B cell (primary cell): ENCODE measurements around the gene ASB18. TPM values are rescaled to one million over a fixed set of nuclear protein-coding genes. Genes with fewer than 3 reads are reported as not detected.

ENCODE experiments used
- ATAC-seq: fragments of 200-7000 bp; cut with Tn5 transposase; one replicate; pipeline ENCODE4 v1.10.0; 2021; ENCODE audit warnings: low read depth, mild to moderate bottlenecking, moderate number of reproducible peaks, moderate library complexity
- CTCF ChIA-PET: fragments of 350-600 bp; sonication (Branson Sonifier 250); formaldehyde crosslinking; loops from one replicate; lab custom pipeline; 2021; ENCODE audit warnings: antibody characterized with exemption, inconsistent platforms; lab: Charles Lee
- POLR2A ChIA-PET: fragments of 350-600 bp; sonication (Branson Sonifier 250); formaldehyde crosslinking; loops from one replicate; lab custom pipeline; 2021; ENCODE audit warnings: antibody characterized with exemption; lab: Charles Lee
- DNase-seq: peaks from one replicate; pipeline ENCODE4 v3.0.0; 2013
- H2AFZ ChIP-seq: 2 replicates; pipeline ENCODE4 v1.6.1; 2012; ENCODE audit warnings: mild to moderate bottlenecking, low read depth, low read length; ENCODE audit not compliant: insufficient read depth, poor library complexity, severe bottlenecking
- H3K27ac ChIP-seq, 2 donors: 1 replicate in 1 of 2; 2 replicates in 1 of 2; pipeline ENCODE4 v1.5.1; 2012 to 2013; ENCODE audit warnings: low read length in 2 of 2, mild to moderate bottlenecking in 2 of 2, moderate library complexity in 1 of 2
- H3K27me3 ChIP-seq, 4 experiments: fragments of 200-600 bp in 1 of 4; sonication (generic) in 1 of 4; replicated peaks in 1 of 4; 1 replicate in 2 of 4; 2 replicates in 2 of 4; pipeline versions ENCODE4 v1.6.1 to v1.7.0; 2013 to 2016; ENCODE audit warnings: low read length in 3 of 4, mild to moderate bottlenecking in 2 of 4, mixed read lengths in 1 of 4, moderate library complexity in 1 of 4; ENCODE audit not compliant: insufficient read depth in 4 of 4, control insufficient read depth in 3 of 4; ENCODE audit errors: control extremely low read depth in 1 of 4
- H3K36me3 ChIP-seq, 2 experiments: replicated peaks in 1 of 2; 1 replicate in 1 of 2; 2 replicates in 1 of 2; pipeline versions ENCODE4 v1.6.1 to v1.7.1; 2013; ENCODE audit warnings: low read length in 1 of 2; ENCODE audit not compliant: insufficient read depth in 2 of 2, control insufficient read depth in 1 of 2; ENCODE audit errors: control extremely low read depth in 1 of 2, extremely low read depth in 1 of 2
- H3K4me1 ChIP-seq, 2 donors: fragments of 200-600 bp in 1 of 2; sonication (generic) in 1 of 2; 1 replicate in 1 of 2; 2 replicates in 1 of 2; pipeline versions ENCODE4 v1.5.1 to v1.6.1; 2013 to 2017; ENCODE audit warnings: low read length in 2 of 2; ENCODE audit not compliant: control insufficient read depth in 2 of 2, insufficient read depth in 2 of 2
- H3K4me2 ChIP-seq: replicated peaks from 2 replicates; pipeline ENCODE3; 2012; ENCODE audit warnings: mild to moderate bottlenecking, low read depth, low read length; ENCODE audit not compliant: poor library complexity, severe bottlenecking
- H3K4me3 ChIP-seq, 5 experiments: fragments of 200-600 bp in 1 of 5; sonication (generic) in 1 of 5; 1 replicate in 3 of 5; 2 replicates in 2 of 5; pipeline versions ENCODE4 v1.5.1 to v1.7.0; 2011 to 2016; ENCODE audit warnings: low read length in 4 of 5, mild to moderate bottlenecking in 4 of 5, low read depth in 2 of 5, control low read depth in 1 of 5, moderate library complexity in 1 of 5; ENCODE audit not compliant: insufficient read depth in 1 of 5; ENCODE audit errors: control extremely low read depth in 1 of 5, extremely low read depth in 1 of 5
- H3K79me2 ChIP-seq: fragments of 200-600 bp; sonication (generic); one replicate; pipeline ENCODE4 v1.6.0; 2016; ENCODE audit warnings: low read length; ENCODE audit not compliant: control insufficient read depth, insufficient read depth
- H3K9ac ChIP-seq: fragments of 200-600 bp; sonication (generic); 2 replicates; pipeline ENCODE4 v1.6.1; 2017; ENCODE audit warnings: mild to moderate bottlenecking, low read length, moderate library complexity
- H3K9me3 ChIP-seq, 3 donors: one replicate each; pipeline versions ENCODE4 v1.6.1 to v1.7.1; 2013; ENCODE audit warnings: low read length in 2 of 3; ENCODE audit not compliant: control insufficient read depth in 2 of 3, insufficient read depth in 1 of 3; ENCODE audit errors: control extremely low read depth in 1 of 3
- H4K20me1 ChIP-seq: 2 replicates; pipeline ENCODE4 v1.6.0; 2012; ENCODE audit warnings: mild to moderate bottlenecking, low read length; ENCODE audit not compliant: insufficient read depth, control insufficient read depth, poor library complexity, severe bottlenecking
- H3K27ac Mint-ChIP-seq: one replicate; pipeline ENCODE4 v1.8.0; 2021; ENCODE audit warnings: mixed read lengths
- H3K27me3 Mint-ChIP-seq: one replicate; pipeline ENCODE4 v1.8.0; 2021; ENCODE audit warnings: mixed read lengths
- H3K4me1 Mint-ChIP-seq: one replicate; pipeline ENCODE4 v1.8.0; 2021; ENCODE audit warnings: mixed read lengths
- H3K4me3 Mint-ChIP-seq: one replicate; pipeline ENCODE4 v1.8.0; 2021; ENCODE audit warnings: mixed read lengths
- H3K9me3 Mint-ChIP-seq: one replicate; pipeline ENCODE4 v1.8.0; 2022; ENCODE audit warnings: mixed read lengths; ENCODE audit not compliant: insufficient read depth
- CTCF ChIP-seq: fragments of 200-600 bp; IDR thresholded peaks from one replicate; pipeline ENCODE4 v1.8.0; 2022; ENCODE audit warnings: antibody characterized with exemption, mild to moderate bottlenecking
- EZH2 ChIP-seq: IDR thresholded peaks from 2 replicates; pipeline ENCODE4 v1.6.1; 2012; ENCODE audit warnings: borderline replicate concordance, low read depth, mild to moderate bottlenecking, moderate library complexity, low read length; ENCODE audit not compliant: insufficient read depth, poor library complexity, severe bottlenecking
- WGBS: methylation state at CpG from one replicate; pipeline ENCODE4 v1.1.5; 2013; ENCODE audit warnings: missing lambda C conversion rate; ENCODE audit not compliant: insufficient coverage; 5-methylcytosine and 5-hydroxymethylcytosine counted together
- intact Hi-C: fragments of 100-400 bp; cut with micrococcal nuclease; formaldehyde crosslinking; loops from one replicate; pipeline ENCODE4 v1.10.0; 2022
- polyA plus RNA-seq: library from polyadenylated mRNA; depleted of rRNA; stranded (reverse); fragments of >200 nt; gene quantifications from 2 replicates; pipeline ENCODE4 v1.2.3, GENCODE V29; 2012
- total RNA-seq, 2 donors: library from RNA; stranded (reverse); fragments of 120-200 nt in 1 of 2; gene quantifications; 1 replicate in 1 of 2; 2 replicates in 1 of 2; pipeline versions ENCODE4 v1.2.3 to v1.2.4, GENCODE V29; 2013 to 2022

Gene ASB18
- total and polyA plus RNA-seq, 2 donors (not counting 1 experiment from before 2014, with no cell fraction given): not detected

DNA sequence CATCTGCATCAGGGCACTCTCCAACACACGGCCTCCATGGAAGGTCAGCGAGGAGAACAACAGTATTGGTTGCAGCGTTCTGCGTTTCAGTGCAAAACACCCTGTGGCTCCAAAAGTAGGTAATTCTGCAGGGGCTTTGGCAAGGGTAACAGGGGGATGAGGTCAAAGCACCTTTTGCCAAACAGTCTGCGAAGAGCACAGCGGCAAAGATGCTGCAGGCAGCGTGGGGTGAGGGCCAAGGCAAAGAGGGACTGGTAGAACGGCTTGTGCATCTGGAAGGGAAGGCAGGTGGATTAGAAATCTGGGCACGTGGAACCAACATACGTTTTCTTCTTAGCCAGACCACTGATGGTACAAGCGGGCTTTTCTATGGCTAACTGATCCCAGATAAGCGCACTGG lies 69.4 kb downstream of the ASB18 start:
- POLR2A ChIA-PET: no interaction called here
- CTCF ChIA-PET: no interaction called here

DNA sequence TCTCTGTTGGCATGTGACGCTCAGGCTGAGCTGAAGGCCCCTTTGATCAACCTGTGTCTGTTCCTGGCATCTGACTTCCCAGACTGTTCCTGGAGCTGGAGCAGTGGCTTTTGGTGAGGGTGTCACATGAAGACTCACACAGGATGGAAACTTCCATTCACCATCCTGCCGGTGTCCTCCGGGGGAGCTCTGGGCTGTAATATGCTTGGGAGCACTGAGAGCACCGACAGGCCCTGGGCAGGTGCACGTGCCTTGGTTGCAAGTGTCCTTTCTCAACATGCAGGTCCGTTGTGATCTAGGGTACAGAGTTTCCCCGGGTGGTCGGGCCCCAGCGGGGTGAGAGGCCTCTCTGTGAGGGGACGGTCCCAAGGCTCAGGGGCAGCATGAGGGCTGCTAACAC lies 71.2 kb downstream of the ASB18 start:
- Mint-ChIP-seq H3K4me3 (no peak overlapping the region), H3K27me3 (peaks cover 11% of the 10 kb centered on the region), H3K4me1 (no peaks in the 10 kb centered on the region), H3K27ac (no peak overlapping the region), H3K9me3 (no peaks in the 10 kb centered on the region)
- Histone ChIP-seq H3K79me2 (no peaks in the 10 kb centered on the region), H3K4me2 (no peak overlapping the region), H3K4me3 (no peak overlapping the region), H3K36me3 (no peaks in the 10 kb centered on the region), H3K9me3 (no peaks in the 10 kb centered on the region), H3K4me1 (no peaks in the 10 kb centered on the region), H3K27me3 (no peaks in the 10 kb centered on the region), H3K9ac (no peak overlapping the region), H2AFZ (no peak overlapping the region), H4K20me1 (no peaks in the 10 kb centered on the region), H3K27ac (no peak overlapping the region)
- DNase-seq: no peak
- TF ChIP-seq CTCF (no peak), EZH2 (no peak)
- no peak for ATAC-seq
- WGBS: 86% methylated on average over 6 of the region's 10 CpGs
- intact Hi-C loops: no loop called here
- ChIA-PET CTCF (no interaction called here), POLR2A (no interaction called here)

More for the DNA sequence above, 69.4 kb downstream of the ASB18 start:
- Mint-ChIP-seq H3K9me3 (no peaks in the 10 kb centered on the region), H3K4me1 (no peaks in the 10 kb centered on the region), H3K27me3 (peaks cover 7% of the 10 kb centered on the region), H3K27ac (no peak overlapping the region), H3K4me3 (no peak overlapping the region)
- Histone ChIP-seq H3K4me1 (no peaks in the 10 kb centered on the region), H3K9ac (no peak overlapping the region), H3K27me3 (no peaks in the 10 kb centered on the region), H3K79me2 (no peaks in the 10 kb centered on the region), H3K4me2 (no peak overlapping the region), H3K27ac (no peak overlapping the region), H4K20me1 (no peaks in the 10 kb centered on the region), H3K4me3 (no peak overlapping the region), H3K36me3 (no peaks in the 10 kb centered on the region), H3K9me3 (no peaks in the 10 kb centered on the region), H2AFZ (no peak overlapping the region)
- intact Hi-C loops: no loop called here
- WGBS: 85% methylated on average over 12 of the region's 12 CpGs
- TF ChIP-seq CTCF (no peak), EZH2 (no peak)
- ATAC-seq: no peak
- no peak for DNase-seq
